GM20000 (cell line): Measurements from ENCODE around the gene GRAMD1A.
"Not testable (repeated sequence)": the region's sequence is repeated elsewhere in the genome, so short reads cannot be mapped to it uniquely, and the experiment has no call there.

Experiments
- DNase-seq: peaks from one replicate; pipeline ENCODE4 v3.0.0; 2012; ENCODE audit warnings: low spot score
- CTCF ChIP-seq: IDR thresholded peaks from 2 replicates; pipeline ENCODE4 v1.5.1; 2012; ENCODE audit warnings: mild to moderate bottlenecking, control low read depth; ENCODE audit errors: extremely low read depth, missing control alignments

GRAMD1A gene

GRCh38 chr19:35046461-35046860 lies 46.3 kb downstream of the GRAMD1A start:
- DNase-seq = no peak
- TF ChIP-seq CTCF = no peak

GRCh38 chr19:35048911-35049411 lies 48.8 kb downstream of the GRAMD1A start:
- DNase-seq = no peak
- TF ChIP-seq CTCF = no peak

DNA sequence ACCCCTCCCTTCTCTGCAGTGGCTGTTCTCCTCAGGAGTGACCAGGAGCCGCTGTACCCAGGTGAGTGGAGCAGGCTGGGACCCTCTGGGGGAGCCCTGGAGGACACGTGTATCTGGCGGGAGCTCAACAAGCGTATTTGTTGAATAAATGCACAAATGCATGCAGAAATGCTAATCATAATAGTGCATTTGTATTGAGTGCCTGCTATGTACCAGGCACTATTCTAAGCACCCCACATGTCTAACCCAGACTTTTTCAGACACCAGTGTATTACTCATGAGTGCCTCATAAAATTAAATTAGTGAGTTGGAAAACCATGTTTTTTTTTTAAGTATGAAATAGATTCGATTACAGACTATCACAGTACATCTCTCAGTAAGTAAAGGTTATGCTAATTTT lies 49.3 kb downstream of the GRAMD1A start:
- TF ChIP-seq CTCF = no peak

DNA sequence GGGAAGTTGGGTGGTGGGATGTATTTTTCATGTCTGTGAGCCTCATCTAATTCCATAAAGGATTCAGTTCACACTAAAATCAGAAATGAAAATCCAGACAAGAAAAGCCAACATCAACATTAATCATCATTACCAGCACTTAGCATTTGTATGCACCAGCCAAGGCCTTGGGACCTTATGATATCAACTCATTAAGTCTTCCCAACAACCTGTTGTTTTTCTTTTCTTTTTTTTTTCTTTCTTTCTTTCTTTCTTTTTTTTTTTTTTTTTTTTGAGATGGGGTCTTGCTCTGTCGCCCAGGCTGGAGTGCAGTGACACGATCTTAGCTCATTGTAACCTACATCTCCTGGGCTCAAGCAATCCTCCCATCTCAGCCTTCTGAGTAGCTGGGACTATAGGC lies 50.5 kb downstream of the GRAMD1A start:
- DNase-seq = not testable (repeated sequence)

More for the DNA sequence above, 49.3 kb downstream of the GRAMD1A start:
- DNase-seq = no peak

GRCh38 chr19:35051268-35051667 lies 51.1 kb downstream of the GRAMD1A start:
- not testable (repeated sequence) for DNase-seq

DNA sequence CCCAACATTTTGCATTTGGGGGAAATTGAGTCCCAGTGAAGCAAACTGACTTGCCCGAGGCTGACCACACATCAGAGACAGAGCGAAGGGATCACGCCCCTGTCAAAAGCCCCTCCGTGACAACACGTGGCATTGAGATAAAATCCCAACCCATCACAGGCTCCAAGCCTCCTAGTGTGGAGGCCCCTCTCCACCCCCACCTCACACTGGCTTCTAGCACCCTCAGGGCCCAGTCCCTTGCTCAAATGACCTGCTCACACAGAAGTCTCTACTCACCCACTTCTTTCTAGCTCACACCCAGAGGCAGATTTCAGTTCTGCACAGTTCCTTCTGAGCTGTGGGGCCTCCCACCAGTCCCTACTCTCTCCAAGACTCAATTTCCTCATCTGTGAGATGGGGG lies 51.7 kb downstream of the GRAMD1A start:
- no peak for DNase-seq
- TF ChIP-seq CTCF = no peak

DNA sequence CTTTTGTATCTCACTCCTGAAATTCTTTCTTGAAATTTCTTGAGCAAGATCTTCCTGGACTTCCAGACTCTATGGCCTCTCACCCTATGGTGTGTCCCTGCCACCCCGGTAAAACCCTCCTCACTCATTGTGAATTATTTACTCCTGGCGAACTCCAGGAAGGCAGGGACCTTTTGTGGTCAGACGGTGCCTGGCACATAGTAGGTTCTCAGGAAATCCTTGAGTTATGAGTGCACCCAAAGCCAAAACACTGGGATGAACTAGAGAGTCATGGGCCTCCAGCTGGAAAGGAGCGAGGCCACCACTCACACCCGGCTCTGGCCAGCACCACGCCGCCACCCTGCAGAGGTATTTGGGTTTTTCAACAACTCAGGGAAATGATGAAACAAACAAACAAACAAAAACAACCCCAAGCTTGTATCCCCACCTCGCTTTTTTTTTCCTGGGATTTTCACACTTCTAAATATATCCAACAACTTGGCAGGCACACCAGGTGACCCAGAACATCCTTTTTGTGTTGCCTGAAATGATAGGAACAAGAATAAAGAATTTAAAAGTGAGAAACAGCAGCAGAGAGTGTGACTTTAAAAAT lies 52.6 kb downstream of the GRAMD1A start:
- no peak for DNase-seq
- no peak for TF ChIP-seq CTCF

- no peak for DNase-seq
- TF ChIP-seq CTCF = no peak
Measured at GRCh38 chr19:35053667-35054293, 53.7 kb downstream of the GRAMD1A start.
